MM.1S (cell line): ENCODE results near the gene RPL18A.

Source experiments
- DNase-seq: peaks from one replicate; pipeline ENCODE4 v3.0.0-alpha.2; 2015
- H2AFZ ChIP-seq: fragments of 300-600 bp; sonication (generic); 2 replicates; pipeline ENCODE4 v1.6.0; 2016; ENCODE audit warnings: antibody characterized with exemption, low read length
- H3F3A ChIP-seq: fragments of 300-600 bp; sonication (generic); 2 replicates; pipeline ENCODE4 v1.6.1; 2016; ENCODE audit warnings: mild to moderate bottlenecking, antibody characterized with exemption, low read length, moderate library complexity, mixed read lengths; ENCODE audit not compliant: insufficient read depth
- H3K27ac ChIP-seq: fragments of 300-600 bp; sonication (generic); 2 replicates; pipeline ENCODE4 v1.5.1; 2016; ENCODE audit warnings: mild to moderate bottlenecking, low read length
- H3K27me3 ChIP-seq: fragments of 300-600 bp; sonication (generic); replicated peaks from 2 replicates; pipeline ENCODE4 v1.6.0; 2016; ENCODE audit warnings: low read length; ENCODE audit not compliant: insufficient read depth
- H3K36me3 ChIP-seq: fragments of 300-600 bp; sonication (generic); replicated peaks from 2 replicates; pipeline ENCODE4 v1.6.1; 2016; ENCODE audit warnings: mild to moderate bottlenecking, low read length, mixed read lengths; ENCODE audit not compliant: insufficient read depth
- H3K4me1 ChIP-seq: fragments of 300-600 bp; sonication (generic); 2 replicates; pipeline ENCODE4 v1.6.1; 2016; ENCODE audit warnings: low read length, mixed read lengths
- H3K4me2 ChIP-seq: fragments of 300-600 bp; sonication (generic); 2 replicates; pipeline ENCODE4 v1.6.0; 2016; ENCODE audit warnings: low read depth, low read length
- H3K4me3 ChIP-seq: fragments of 300-600 bp; sonication (generic); 2 replicates; pipeline ENCODE4 v1.5.1; 2016; ENCODE audit warnings: low read length, mixed read lengths
- H3K79me2 ChIP-seq: fragments of 300-600 bp; sonication (generic); 2 replicates; pipeline ENCODE4 v1.6.1; 2016; ENCODE audit warnings: mixed run types, low read length, mixed read lengths
- H3K9ac ChIP-seq: fragments of 300-600 bp; sonication (generic); 2 replicates; pipeline ENCODE4 v1.6.1; 2016; ENCODE audit warnings: low read length, mixed read lengths
- H3K9me2 ChIP-seq: fragments of 300-600 bp; sonication (generic); replicated peaks from 2 replicates; pipeline ENCODE4 v1.6.1; 2016; ENCODE audit warnings: mild to moderate bottlenecking, low read length, mixed read lengths; ENCODE audit not compliant: insufficient read depth
- H3K9me3 ChIP-seq: fragments of 300-600 bp; sonication (generic); replicated peaks from 2 replicates; pipeline ENCODE4 v1.6.1; 2016; ENCODE audit warnings: mild to moderate bottlenecking, low read length, mixed read lengths; ENCODE audit not compliant: insufficient read depth
- H4K20me1 ChIP-seq: fragments of 300-600 bp; sonication (generic); 2 replicates; pipeline ENCODE4 v1.6.1; 2016; ENCODE audit warnings: mild to moderate bottlenecking, low read length, moderate library complexity, mixed read lengths; ENCODE audit not compliant: insufficient read depth
- CTCF ChIP-seq: fragments of 300-600 bp; sonication (generic); IDR thresholded peaks from 2 replicates; pipeline ENCODE4 v1.5.1; 2016; ENCODE audit warnings: antibody characterized with exemption, low read length, mixed read lengths
- EZH2 ChIP-seq: fragments of 300-600 bp; sonication (generic); optimal IDR thresholded peaks from 2 replicates; pipeline ENCODE3; 2017; ENCODE audit warnings: low read depth, mild to moderate bottlenecking, antibody characterized with exemption, low read length, mixed read lengths
- EZH2phosphoT487 ChIP-seq: fragments of 300-600 bp; sonication (generic); IDR thresholded peaks from 2 replicates; pipeline ENCODE4 v1.6.1; 2018; ENCODE audit warnings: antibody characterized with exemption, low read length

Gene RPL18A

DNA sequence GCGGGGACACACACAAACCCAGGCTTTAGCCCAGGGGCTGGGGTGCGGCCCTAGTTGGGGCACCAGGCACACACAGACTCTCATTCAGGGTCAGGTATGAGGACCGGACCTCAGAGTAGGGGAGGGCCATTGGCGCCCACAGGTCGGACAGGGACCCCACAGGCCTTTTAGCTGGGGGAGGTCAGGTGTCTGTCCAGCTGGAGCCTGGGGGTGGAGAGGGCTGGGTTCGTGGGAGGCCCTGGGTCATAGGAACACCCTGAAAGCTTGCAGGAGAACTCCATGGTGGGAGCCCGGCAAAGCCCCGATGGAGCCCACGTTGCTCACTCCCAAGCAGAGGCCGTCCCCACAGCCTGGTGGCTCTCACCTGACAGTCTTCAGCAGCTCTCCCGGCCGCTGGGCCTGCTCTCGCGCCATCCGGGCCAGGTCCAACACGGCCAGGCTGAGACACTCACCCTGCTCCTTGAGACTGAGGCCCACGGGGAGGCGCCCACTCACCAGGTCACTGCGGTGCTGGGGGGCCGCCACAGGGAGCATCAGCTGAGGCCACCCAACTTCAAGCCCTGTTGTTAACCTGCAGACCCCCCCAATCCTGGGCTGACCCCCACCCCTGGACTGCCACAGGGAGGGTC is 16.9 kb upstream of the RPL18A start:
- Histone ChIP-seq H4K20me1 (no peaks in the 10 kb centered on the region), H3K4me3 (no peak overlapping the region), H3K4me2 (no peak overlapping the region)

DNA sequence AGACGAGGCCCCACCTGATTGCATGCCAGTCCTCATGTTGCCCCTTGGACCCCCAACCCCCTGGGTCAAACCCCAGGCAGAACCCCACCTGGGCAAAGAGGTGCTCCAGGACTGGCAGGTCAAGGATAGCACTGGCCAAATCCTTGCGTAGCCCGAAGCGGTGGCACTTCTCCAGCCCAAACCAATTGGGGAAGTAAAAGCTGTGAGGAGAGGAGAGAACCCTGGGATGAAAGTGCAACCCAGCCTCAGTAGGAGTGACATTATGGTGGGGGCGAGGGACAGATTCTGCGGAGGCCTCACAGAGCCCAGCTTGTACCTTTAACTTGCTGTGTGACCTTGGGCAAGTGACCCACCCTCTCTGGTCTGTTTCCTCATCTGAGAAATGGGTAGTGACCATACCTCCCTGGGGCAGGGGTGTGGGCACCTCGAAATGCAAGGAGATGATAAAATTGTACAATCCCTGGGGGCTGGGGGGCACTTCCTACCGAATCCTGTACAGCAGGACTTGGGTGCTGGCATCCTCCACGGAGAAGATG is 16.4 kb upstream of the RPL18A start:
- Histone ChIP-seq H3K9me2 (no peaks in the 10 kb centered on the region), H3K9me3 (no peaks in the 10 kb centered on the region), H3K4me1 (peaks cover 5% of the 10 kb centered on the region), H2AFZ (no peak overlapping the region), H3K36me3 (no peaks in the 10 kb centered on the region), H3K27ac (no peak overlapping the region), H3K9ac (no peak overlapping the region), H4K20me1 (no peaks in the 10 kb centered on the region), H3F3A (0 out of 2 replicates have a peak, but pooled peaks cover 6% of the 10 kb centered on the region), H3K4me3 (no peak overlapping the region), H3K79me2 (no peaks in the 10 kb centered on the region), H3K4me2 (no peak overlapping the region), H3K27me3 (no peaks in the 10 kb centered on the region)
- no peak for DNase-seq
- TF ChIP-seq CTCF (no peak), EZH2phosphoT487 (no peak), EZH2 (no peak)

More for the DNA sequence above, 16.9 kb upstream of the RPL18A start:
- Histone ChIP-seq H3K27me3 (no peaks in the 10 kb centered on the region), H3K9me2 (no peaks in the 10 kb centered on the region), H3K9me3 (no peaks in the 10 kb centered on the region), H2AFZ (no peak overlapping the region), H3K79me2 (no peaks in the 10 kb centered on the region), H3K9ac (no peak overlapping the region), H3K4me1 (peaks cover under 1% of the 10 kb centered on the region; the same call in 1 of the 2 replicates), H3K27ac (no peak overlapping the region), H3F3A (0 out of 2 replicates have a peak, but pooled peaks cover 1% of the 10 kb centered on the region), H3K36me3 (no peaks in the 10 kb centered on the region)
- no peak for DNase-seq
- TF ChIP-seq EZH2phosphoT487 = no peak
- no peak for TF ChIP-seq EZH2
- TF ChIP-seq CTCF = no peak

DNA sequence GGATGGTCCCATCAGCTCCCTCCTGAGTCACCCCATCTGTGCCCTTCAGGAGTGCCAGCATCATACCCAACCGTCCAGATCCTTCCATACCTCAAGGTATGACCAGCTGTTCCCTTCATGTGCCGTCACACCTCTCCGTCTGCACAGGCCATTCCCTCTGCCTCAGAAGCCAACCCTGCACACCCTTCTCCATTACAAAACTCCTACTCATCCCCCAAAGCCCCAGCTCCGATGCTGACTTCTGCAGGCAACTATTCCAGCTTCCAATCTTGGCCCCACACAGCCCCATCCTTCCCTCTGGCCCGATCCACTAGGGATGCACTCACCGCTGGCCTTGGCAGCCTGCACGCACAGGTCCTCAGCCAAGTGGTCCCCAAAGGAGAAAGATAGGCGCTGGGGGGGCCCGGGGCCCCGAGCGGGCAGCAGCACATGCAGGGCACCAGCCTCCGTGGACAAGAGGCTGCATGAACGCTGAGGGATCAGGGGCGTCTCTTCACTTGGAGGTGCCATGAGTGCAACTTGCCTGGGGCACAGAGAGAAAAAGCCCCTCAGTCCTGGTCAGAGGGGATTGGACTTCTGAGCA is 15.7 kb upstream of the RPL18A start:
- H3K4me2 ChIP-seq = no peak overlapping the region
- peaks cover 5% of the 10 kb centered on the region for H3K4me1 ChIP-seq

More for the DNA sequence above, 15.7 kb upstream of the RPL18A start:
- Histone ChIP-seq H3K4me3 (no peak overlapping the region), H3K9ac (no peak overlapping the region), H3K9me3 (no peaks in the 10 kb centered on the region), H3K27ac (no peak overlapping the region), H3K9me2 (no peaks in the 10 kb centered on the region), H3K36me3 (no peaks in the 10 kb centered on the region), H2AFZ (no peak overlapping the region), H3K79me2 (no peaks in the 10 kb centered on the region), H3F3A (0 out of 2 replicates have a peak, but pooled peaks cover 6% of the 10 kb centered on the region), H3K27me3 (no peaks in the 10 kb centered on the region), H4K20me1 (no peaks in the 10 kb centered on the region)
- DNase-seq = no peak
- TF ChIP-seq EZH2phosphoT487 = no peak
- TF ChIP-seq EZH2 = no peak
- TF ChIP-seq CTCF = no peak
